ENCODE measurements around the gene TOM1L2.

Gene TOM1L2

DNA sequence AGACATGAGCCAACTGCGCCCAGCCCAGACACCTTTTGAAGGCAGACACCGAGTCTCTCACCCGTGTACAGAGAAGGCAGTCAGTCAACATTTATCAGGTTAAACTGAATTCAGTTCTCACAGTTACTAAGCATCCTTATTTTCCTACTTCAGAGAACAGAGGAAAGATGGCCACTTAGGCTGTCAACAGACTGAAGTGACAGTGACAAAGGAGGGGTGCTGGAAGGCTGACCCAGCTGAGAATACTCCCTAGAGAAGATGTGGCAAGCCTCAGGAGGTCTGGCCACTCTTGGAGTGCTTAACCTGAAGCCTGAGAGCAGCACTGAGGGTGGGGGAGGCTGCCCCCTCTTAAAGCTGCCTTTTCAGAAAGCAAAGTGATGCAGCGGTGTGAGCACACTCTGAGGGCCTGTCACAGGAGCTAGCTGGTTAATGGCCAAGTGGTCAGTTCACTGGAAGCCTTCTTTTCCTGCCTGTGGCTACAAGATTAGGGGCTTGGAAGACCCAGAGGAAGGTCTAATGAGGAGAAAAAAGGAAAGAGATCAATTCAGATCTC is 84.4 kb downstream of the TOM1L2 start:
- Histone ChIP-seq H3F3A (ENCODE audit: insufficient read depth, low read length) (peaks cover 13% of the 10 kb centered on the region), H3K9me3 (replicated peaks; ENCODE audit: insufficient read depth, low read length) (no peaks in the 10 kb centered on the region), H3K9me2 (replicated peaks; ENCODE audit: insufficient read depth, low read length) (no peaks in the 10 kb centered on the region), H3K4me2 (ENCODE audit: low read depth, low read length) (no peak overlapping the region), H3K4me3 (ENCODE audit: low read length) (no peak overlapping the region), H3K27me3 (replicated peaks; ENCODE audit: insufficient read depth, low read length) (no peaks in the 10 kb centered on the region), H3K27ac (ENCODE audit: low read length) (no peak overlapping the region), H3K36me3 (replicated peaks; ENCODE audit: insufficient read depth, low read length) (no peaks in the 10 kb centered on the region), H3K4me1 (ENCODE audit: low read length) (peaks cover 18% of the 10 kb centered on the region), H2AFZ (ENCODE audit: low read length) (no peak overlapping the region), H4K20me1 (ENCODE audit: insufficient read depth, low read length) (no peaks in the 10 kb centered on the region), H3K79me2 (ENCODE audit: low read length) (no peaks in the 10 kb centered on the region), H3K9ac (ENCODE audit: low read length) (no peak overlapping the region)
- no peak for TF ChIP-seq EZH2phosphoT487 (IDR thresholded peaks at IDR 0.05; ENCODE audit: low read length)
- no peak for TF ChIP-seq CTCF (IDR thresholded peaks at IDR 0.05; ENCODE audit: low read length)
- no peak for TF ChIP-seq EZH2 (optimal IDR thresholded peaks at IDR 0.05; ENCODE audit: low read depth, low read length)
- no peak for DNase-seq

- H3K4me1 ChIP-seq (ENCODE audit: low read length) = peaks cover 7% of the 10 kb centered on the region
- H3K4me3 ChIP-seq (ENCODE audit: low read length) = no peak overlapping the region
- no peaks in the 10 kb centered on the region for H3K9me2 ChIP-seq (replicated peaks; ENCODE audit: insufficient read depth, low read length)
- no peaks in the 10 kb centered on the region for H3K27me3 ChIP-seq (replicated peaks; ENCODE audit: insufficient read depth, low read length)
- TF ChIP-seq CTCF (IDR thresholded peaks at IDR 0.05; ENCODE audit: low read length) = no peak
- TF ChIP-seq EZH2 (optimal IDR thresholded peaks at IDR 0.05; ENCODE audit: low read depth, low read length) = no peak
- TF ChIP-seq EZH2phosphoT487 (IDR thresholded peaks at IDR 0.05; ENCODE audit: low read length) = no peak
- no peaks in the 10 kb centered on the region for H4K20me1 ChIP-seq (ENCODE audit: insufficient read depth, low read length)
- H3K4me2 ChIP-seq (ENCODE audit: low read depth, low read length) = no peak overlapping the region
- H3K9me3 ChIP-seq (replicated peaks; ENCODE audit: insufficient read depth, low read length) = no peaks in the 10 kb centered on the region
- H3K27ac ChIP-seq (ENCODE audit: low read length) = no peak overlapping the region
- H3F3A ChIP-seq (ENCODE audit: insufficient read depth, low read length) = peaks cover 4% of the 10 kb centered on the region
- no peak overlapping the region for H3K9ac ChIP-seq (ENCODE audit: low read length)
- DNase-seq = no peak
- no peaks in the 10 kb centered on the region for H3K79me2 ChIP-seq (ENCODE audit: low read length)
- no peak overlapping the region for H2AFZ ChIP-seq (ENCODE audit: low read length)
- no peaks in the 10 kb centered on the region for H3K36me3 ChIP-seq (replicated peaks; ENCODE audit: insufficient read depth, low read length)
These were observed 85.5 kb downstream of the TOM1L2 start for GRCh38 chr17:17886726-17887125.

- Histone ChIP-seq H3K4me2 (ENCODE audit: low read depth, low read length) (no peak overlapping the region), H3F3A (ENCODE audit: insufficient read depth, low read length) (no peaks in the 10 kb centered on the region), H2AFZ (ENCODE audit: low read length) (no peak overlapping the region), H3K4me1 (ENCODE audit: low read length) (peaks cover 2% of the 10 kb centered on the region), H3K9me3 (replicated peaks; ENCODE audit: insufficient read depth, low read length) (no peaks in the 10 kb centered on the region), H4K20me1 (ENCODE audit: insufficient read depth, low read length) (no peaks in the 10 kb centered on the region), H3K9me2 (replicated peaks; ENCODE audit: insufficient read depth, low read length) (no peaks in the 10 kb centered on the region), H3K4me3 (ENCODE audit: low read length) (no peak overlapping the region), H3K9ac (ENCODE audit: low read length) (no peak overlapping the region), H3K36me3 (replicated peaks; ENCODE audit: insufficient read depth, low read length) (no peaks in the 10 kb centered on the region), H3K79me2 (ENCODE audit: low read length) (no peaks in the 10 kb centered on the region), H3K27ac (ENCODE audit: low read length) (no peak overlapping the region), H3K27me3 (replicated peaks; ENCODE audit: insufficient read depth, low read length) (no peaks in the 10 kb centered on the region)
- DNase-seq = no peak
- TF ChIP-seq EZH2phosphoT487 (IDR thresholded peaks at IDR 0.05; ENCODE audit: low read length) (no peak), EZH2 (optimal IDR thresholded peaks at IDR 0.05; ENCODE audit: low read depth, low read length) (no peak), CTCF (IDR thresholded peaks at IDR 0.05; ENCODE audit: low read length) (no peak)
These were observed 86.0 kb downstream of the TOM1L2 start for GRCh38 chr17:17886226-17886625.

All from MM.1S (cell line).